Central memory CD8-positive, alpha-beta T cell (primary cell): ENCODE measurements around the gene SLC22A23.

ENCODE experiments used
- ATAC-seq: fragments of 150-1000 bp; cut with Tn5 transposase; replicated peaks from 2 replicates; pipeline ENCODE4 v1.10.0; 2022; ENCODE audit warnings: mild to moderate bottlenecking, moderate FRiP score, moderate number of reproducible peaks; ENCODE audit not compliant: poor library complexity, severe bottlenecking; ENCODE audit errors: extremely low read depth
- DNase-seq, 2 donors: peaks; one replicate each; pipeline ENCODE4 v3.0.0; 2021; ENCODE audit warnings: low spot score in 2 of 2
- H3K27ac Mint-ChIP-seq: one replicate; pipeline ENCODE4 v1.8.0; 2022; ENCODE audit warnings: low read depth, mild to moderate bottlenecking, moderate library complexity, mixed read lengths
- H3K27me3 Mint-ChIP-seq: one replicate; pipeline ENCODE4 v1.8.0; 2022; ENCODE audit warnings: mixed read lengths
- H3K36me3 Mint-ChIP-seq: one replicate; pipeline ENCODE4 v1.8.0; 2022; ENCODE audit warnings: mild to moderate bottlenecking, moderate library complexity, mixed read lengths; ENCODE audit not compliant: insufficient read depth
- H3K4me1 Mint-ChIP-seq: one replicate; pipeline ENCODE4 v1.8.0; 2022; ENCODE audit warnings: mixed read lengths
- H3K4me3 Mint-ChIP-seq: one replicate; pipeline ENCODE4 v1.8.0; 2022; ENCODE audit warnings: mild to moderate bottlenecking, moderate library complexity, mixed read lengths
- H3K9me3 Mint-ChIP-seq: one replicate; pipeline ENCODE4 v1.8.0; 2022; ENCODE audit warnings: mixed read lengths

SLC22A23 gene

DNA sequence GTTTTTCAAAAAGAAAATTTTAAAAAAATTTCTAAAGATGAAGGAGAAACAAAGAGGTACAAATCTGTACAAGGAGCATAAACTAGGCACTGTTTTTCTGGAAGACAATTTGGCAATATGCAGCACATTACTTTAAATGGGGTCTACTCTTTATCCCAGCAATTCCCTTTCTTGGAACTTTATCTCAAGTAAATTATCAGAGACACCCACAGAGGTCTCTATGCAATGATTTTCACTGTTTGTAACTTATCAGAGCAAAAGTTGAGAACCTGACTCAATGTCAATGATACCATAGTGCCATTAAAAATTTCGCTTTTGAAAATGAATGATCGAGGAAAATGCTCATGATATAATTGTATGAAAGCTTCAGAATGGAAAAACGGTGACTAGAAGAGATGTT is 35.7 kb downstream of the SLC22A23 start:
- no peak for DNase-seq
- no peak for ATAC-seq
- H3K36me3 Mint-ChIP-seq, result no peaks in the 10 kb centered on the region
- H3K4me3 Mint-ChIP-seq, result no peak overlapping the region
- no peaks in the 10 kb centered on the region for H3K4me1 Mint-ChIP-seq
- peaks cover 71% of the 10 kb centered on the region for H3K27me3 Mint-ChIP-seq
- H3K9me3 Mint-ChIP-seq, result no peaks in the 10 kb centered on the region
- no peak overlapping the region for H3K27ac Mint-ChIP-seq

GRCh38 chr6:3419624-3420272 is 37.1 kb downstream of the SLC22A23 start:
- Mint-ChIP-seq H3K36me3 (no peaks in the 10 kb centered on the region), H3K4me1 (no peaks in the 10 kb centered on the region), H3K4me3 (no peak overlapping the region), H3K27ac (no peak overlapping the region), H3K27me3 (peaks cover 70% of the 10 kb centered on the region), H3K9me3 (no peaks in the 10 kb centered on the region)
- DNase-seq (no peak), ATAC-seq (no peak)

DNA sequence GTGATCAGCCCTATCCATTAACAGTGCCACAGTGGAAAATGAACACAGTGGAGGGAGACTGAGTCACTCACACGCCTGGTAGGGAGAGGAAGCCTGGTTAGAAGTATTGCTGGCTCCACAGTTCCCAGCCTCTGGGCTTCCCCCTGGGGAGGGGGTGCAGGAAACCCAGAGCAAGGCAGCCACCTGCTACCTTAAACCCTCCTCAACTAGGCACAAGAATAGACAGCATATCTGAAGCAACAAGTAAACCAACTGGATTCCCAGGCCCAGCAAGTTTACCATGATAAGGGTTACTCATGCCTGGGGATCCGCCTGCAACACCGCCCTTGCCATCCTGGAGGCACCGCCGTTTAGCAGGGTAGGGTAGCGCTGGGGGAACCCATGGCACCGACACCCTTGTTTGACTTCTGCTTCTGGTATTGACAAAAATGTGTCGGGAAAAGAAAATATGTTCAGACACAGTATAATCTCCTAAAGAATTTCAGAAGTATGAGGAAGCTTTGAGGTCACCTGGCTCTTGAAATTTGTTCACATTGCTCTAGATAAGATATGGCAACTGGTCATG is 38.3 kb downstream of the SLC22A23 start:
- no peaks in the 10 kb centered on the region for H3K9me3 Mint-ChIP-seq
- no peak overlapping the region for H3K27ac Mint-ChIP-seq
- H3K36me3 Mint-ChIP-seq, result no peaks in the 10 kb centered on the region
- H3K4me3 Mint-ChIP-seq, result no peak overlapping the region
- H3K4me1 Mint-ChIP-seq, result no peaks in the 10 kb centered on the region
- ATAC-seq (no peak), DNase-seq (no peak)
- H3K27me3 Mint-ChIP-seq, result peaks cover 59% of the 10 kb centered on the region

GRCh38 chr6:3417473-3417872 is 39.4 kb downstream of the SLC22A23 start:
- ATAC-seq (no peak), DNase-seq (no peak)
- no peaks in the 10 kb centered on the region for H3K36me3 Mint-ChIP-seq
- no peak overlapping the region for H3K4me3 Mint-ChIP-seq
- H3K9me3 Mint-ChIP-seq, result no peaks in the 10 kb centered on the region
- H3K4me1 Mint-ChIP-seq, result no peaks in the 10 kb centered on the region
- H3K27ac Mint-ChIP-seq, result no peak overlapping the region
- peaks cover 57% of the 10 kb centered on the region for H3K27me3 Mint-ChIP-seq

DNA sequence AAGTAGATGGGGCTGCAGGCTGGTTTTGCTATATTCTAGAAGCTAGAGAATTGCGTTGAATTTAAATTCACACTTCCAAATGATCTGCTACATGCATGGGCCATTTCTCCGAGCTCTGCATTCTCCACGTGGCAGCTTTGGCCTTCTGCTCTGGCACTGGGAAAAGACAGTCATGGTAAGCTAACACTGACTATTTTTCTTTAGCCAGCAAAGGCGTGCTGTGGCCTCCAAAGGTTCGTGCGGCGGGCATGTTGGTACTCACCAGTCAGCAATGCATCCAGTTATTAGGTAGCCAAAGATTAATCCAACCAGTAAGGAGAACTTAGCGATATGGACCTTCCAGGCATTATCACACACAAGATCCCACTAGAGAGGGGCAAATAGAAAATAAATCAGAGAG is 41.4 kb downstream of the SLC22A23 start:
- no peak for DNase-seq

DNA sequence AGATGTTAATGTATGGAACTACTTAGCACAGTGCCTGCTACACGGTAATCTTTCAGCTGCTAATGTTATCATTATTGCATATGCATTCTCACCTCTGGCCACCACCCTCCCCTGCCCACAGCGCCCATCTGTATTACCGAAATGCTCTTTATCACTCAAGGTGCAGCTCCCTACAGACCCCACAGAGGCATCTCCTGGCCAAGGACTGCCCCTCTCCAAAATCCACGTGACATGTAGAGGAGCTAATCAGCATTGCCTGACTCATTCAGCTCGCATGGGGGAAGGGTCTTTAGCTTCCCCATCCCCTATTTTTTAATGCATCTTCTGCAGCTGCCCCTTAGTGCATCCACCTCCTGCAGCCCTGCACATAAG is 41.8 kb downstream of the SLC22A23 start:
- no peak overlapping the region for H3K4me3 Mint-ChIP-seq
- peaks cover 5% of the 10 kb centered on the region for H3K4me1 Mint-ChIP-seq
- ATAC-seq (no peak), DNase-seq (no peak)
- no peak overlapping the region for H3K27ac Mint-ChIP-seq
- no peaks in the 10 kb centered on the region for H3K36me3 Mint-ChIP-seq
- peaks cover 44% of the 10 kb centered on the region for H3K27me3 Mint-ChIP-seq
- H3K9me3 Mint-ChIP-seq, result no peaks in the 10 kb centered on the region

More for the DNA sequence above, 41.4 kb downstream of the SLC22A23 start:
- Mint-ChIP-seq H3K36me3 (no peaks in the 10 kb centered on the region), H3K4me3 (no peak overlapping the region), H3K27ac (no peak overlapping the region), H3K4me1 (peaks cover 5% of the 10 kb centered on the region), H3K27me3 (peaks cover 48% of the 10 kb centered on the region), H3K9me3 (no peaks in the 10 kb centered on the region)
- no peak for ATAC-seq

DNA sequence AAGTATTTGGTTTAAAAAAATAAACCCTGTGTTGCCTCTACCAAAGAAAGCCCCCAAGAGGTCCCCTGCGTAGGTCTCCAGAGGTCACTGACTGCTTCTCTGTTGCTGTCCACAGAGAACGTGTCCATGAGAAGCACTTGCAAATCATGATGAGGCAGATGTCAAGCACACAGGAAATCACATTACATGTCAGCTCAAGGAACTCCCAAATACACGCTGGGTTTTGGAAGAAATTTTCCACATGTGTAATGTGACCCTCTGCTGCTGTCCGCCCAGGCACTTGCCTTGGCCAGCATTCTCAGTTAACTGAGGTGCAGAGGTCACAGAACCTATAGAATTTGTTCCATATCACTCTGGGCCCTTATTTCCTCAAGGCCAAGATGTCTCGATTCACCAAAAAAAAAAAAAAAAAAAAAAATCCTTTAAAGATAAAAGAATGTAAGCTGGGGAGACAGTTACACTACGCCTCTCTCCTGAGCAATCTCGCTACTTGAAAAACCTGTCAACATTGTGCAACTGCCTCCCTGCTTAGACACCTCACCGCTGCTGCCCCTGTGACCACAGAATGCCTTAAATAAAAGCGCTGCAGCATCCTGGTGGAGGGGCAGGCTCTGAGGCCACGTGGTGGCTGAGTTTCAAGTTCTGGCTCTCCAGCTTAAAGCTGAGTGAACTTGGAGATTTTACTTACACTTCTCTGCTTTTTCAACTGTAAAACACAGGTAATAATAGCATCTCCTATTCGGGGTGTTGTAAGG is 42.3 kb downstream of the SLC22A23 start:
- Mint-ChIP-seq H3K27ac (no peak overlapping the region), H3K4me1 (peaks cover 5% of the 10 kb centered on the region), H3K9me3 (no peaks in the 10 kb centered on the region), H3K27me3 (peaks cover 43% of the 10 kb centered on the region), H3K4me3 (no peak overlapping the region), H3K36me3 (no peaks in the 10 kb centered on the region)
- no peak for DNase-seq
- no peak for ATAC-seq

DNA sequence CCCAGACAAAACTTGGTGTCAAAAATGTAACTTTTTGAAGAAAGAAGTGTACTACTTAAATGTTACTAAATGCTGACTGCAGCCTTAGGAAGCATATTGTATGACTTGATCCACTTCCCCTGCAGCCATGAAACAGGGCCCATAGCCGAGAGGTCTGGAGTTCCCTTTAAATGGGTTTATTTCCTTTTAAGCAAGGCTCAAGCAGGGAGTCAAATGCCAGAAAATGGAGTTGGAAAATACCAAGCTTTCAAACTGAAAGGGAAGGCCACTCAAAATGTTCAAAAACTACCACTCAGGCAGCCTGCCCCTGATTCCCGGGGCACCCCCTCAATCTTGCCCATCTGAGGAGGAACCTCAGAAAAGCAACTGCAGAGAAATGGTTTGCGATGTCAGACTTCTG is 43.3 kb downstream of the SLC22A23 start:
- H3K4me3 Mint-ChIP-seq, result no peak overlapping the region
- peaks cover 44% of the 10 kb centered on the region for H3K27me3 Mint-ChIP-seq
- no peak overlapping the region for H3K27ac Mint-ChIP-seq
- no peaks in the 10 kb centered on the region for H3K36me3 Mint-ChIP-seq
- no peak for ATAC-seq
- no peaks in the 10 kb centered on the region for H3K9me3 Mint-ChIP-seq
- H3K4me1 Mint-ChIP-seq, result peaks cover 5% of the 10 kb centered on the region
- no peak for DNase-seq

GRCh38 chr6:3412779-3413500 is 43.9 kb downstream of the SLC22A23 start:
- Mint-ChIP-seq H3K4me3 (no peak overlapping the region), H3K4me1 (peaks cover 5% of the 10 kb centered on the region), H3K27me3 (peaks cover 44% of the 10 kb centered on the region), H3K27ac (no peak overlapping the region), H3K9me3 (no peaks in the 10 kb centered on the region), H3K36me3 (no peaks in the 10 kb centered on the region)
- ATAC-seq (no peak), DNase-seq (no peak)

DNA sequence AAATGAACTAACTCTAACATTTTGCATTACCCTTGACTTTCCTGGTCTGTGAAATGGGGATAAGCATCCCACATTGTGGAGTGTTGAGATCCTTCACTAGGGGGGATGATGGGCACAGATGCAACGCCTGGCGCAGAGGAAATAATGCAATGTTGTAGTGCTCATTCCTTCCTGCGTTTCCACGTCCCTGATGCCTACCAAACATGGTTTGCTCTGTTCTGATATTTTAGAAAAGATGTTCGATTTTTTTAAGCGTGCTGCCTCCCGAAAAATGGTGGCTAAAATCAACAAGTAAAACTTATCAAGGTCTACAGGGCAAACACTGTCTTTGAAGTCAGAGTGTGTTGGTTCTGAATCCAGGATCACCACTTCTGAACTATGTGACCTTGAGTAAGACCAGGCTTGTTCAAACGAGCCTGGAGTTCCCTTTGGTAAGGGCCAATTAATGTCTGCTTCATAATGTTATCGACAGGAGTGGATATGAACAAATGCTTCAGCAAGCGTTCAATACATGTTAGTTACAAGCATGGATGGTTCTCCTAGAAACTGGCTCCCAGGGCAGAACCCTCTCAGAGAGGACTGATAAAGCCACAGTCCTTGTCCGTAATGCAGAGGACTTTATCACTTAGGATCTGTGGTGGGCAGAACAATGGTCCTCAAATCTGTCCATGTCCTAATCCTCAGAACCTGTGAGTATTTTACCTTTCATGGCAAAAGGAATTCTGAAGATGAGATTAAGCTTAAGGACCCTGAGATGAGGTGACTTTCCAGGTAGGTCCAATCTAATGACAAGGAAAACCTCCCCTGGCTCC is 44.7 kb downstream of the SLC22A23 start:
- Mint-ChIP-seq H3K9me3 (no peaks in the 10 kb centered on the region), H3K4me3 (no peak overlapping the region), H3K27me3 (peaks cover 40% of the 10 kb centered on the region), H3K27ac (no peak overlapping the region), H3K4me1 (peaks cover 5% of the 10 kb centered on the region), H3K36me3 (no peaks in the 10 kb centered on the region)
- no peak for ATAC-seq
- no peak for DNase-seq

DNA sequence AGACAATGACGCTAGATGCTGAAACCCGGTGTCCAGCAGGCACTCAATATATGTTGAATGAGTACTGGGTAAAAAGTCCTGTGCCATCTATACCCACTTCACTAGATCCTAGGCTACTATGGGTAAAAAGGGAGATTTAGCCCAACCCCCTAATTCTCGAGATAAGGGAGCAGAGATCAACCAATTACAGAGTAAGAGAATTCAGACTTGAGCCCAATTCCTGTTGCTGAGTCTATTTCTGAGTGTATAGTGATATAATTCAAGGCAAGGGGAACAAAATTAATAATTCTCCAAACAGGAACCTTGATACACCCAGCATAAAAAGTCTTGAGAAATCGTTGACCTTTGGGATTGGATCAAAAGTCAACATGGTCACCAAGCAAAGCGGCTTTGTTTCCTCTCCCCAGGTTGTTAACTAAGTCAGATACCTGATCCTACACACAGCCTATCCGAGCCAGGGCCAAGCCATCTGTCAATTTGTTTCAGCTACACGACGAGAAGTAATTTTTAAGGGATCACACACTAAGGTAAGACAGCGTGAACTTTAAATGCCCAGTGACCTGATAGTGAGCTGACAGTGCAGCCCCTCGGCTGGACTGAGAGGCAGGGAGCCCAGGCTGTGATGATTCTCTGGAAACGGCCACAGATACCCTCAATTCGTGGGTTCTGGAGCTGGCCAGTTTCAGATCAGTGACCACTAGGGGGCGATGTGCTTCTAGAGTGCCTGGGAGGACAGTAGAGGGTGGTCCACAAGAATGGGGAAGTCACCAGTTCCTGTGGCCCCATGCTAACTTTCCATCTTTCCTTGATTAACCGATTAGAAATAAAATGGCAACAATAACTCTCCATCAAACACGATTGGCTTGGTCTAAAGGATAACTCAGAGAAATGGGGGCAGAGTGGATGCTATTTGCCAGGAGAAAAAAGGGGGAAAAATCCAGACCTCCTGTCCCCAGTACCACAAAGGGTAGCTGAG is 46.2 kb downstream of the SLC22A23 start:
- Mint-ChIP-seq H3K9me3 (no peaks in the 10 kb centered on the region), H3K4me3 (no peak overlapping the region), H3K4me1 (peaks cover 5% of the 10 kb centered on the region), H3K36me3 (no peaks in the 10 kb centered on the region), H3K27me3 (peaks cover 32% of the 10 kb centered on the region), H3K27ac (no peak overlapping the region)
- ATAC-seq (no peak), DNase-seq (peak in 1 of 2 donors; percentile 20)
